Astrocyte of the spinal cord (primary cell): ENCODE data around the gene SMIM26.

ENCODE experiments used
- DNase-seq: peaks from one replicate; pipeline ENCODE4 v3.0.0; 2011; ENCODE audit warnings: low read depth, low spot score
- H3K4me3 ChIP-seq: 2 replicates; pipeline ENCODE4 v1.5.1; 2011; ENCODE audit warnings: low read depth, mild to moderate bottlenecking, low read length, moderate library complexity
- CTCF ChIP-seq: IDR thresholded peaks from 2 replicates; pipeline ENCODE4 v1.5.1; 2012; ENCODE audit warnings: low read depth, mild to moderate bottlenecking, low read length, inconsistent platforms
- in situ Hi-C: cut with HindIII; loops from 2 replicates; pipeline ENCODE4 v1.10.0; 2017; ENCODE audit warnings: low sequenced_read_pairs

The SMIM26 gene

GRCh38 chr20:18571578-18571977 lies 4.3 kb downstream of the SMIM26 start:
- TF ChIP-seq CTCF = no peak
- in situ Hi-C loops = no loop called here
- H3K4me3 ChIP-seq = no peak overlapping the region
- no peak for DNase-seq

- in situ Hi-C loops = no loop called here
- no peak for DNase-seq
- TF ChIP-seq CTCF = no peak
- no peak overlapping the region for H3K4me3 ChIP-seq
Observed at GRCh38 chr20:18577942-18578341, 10.7 kb downstream of the SMIM26 start.

- in situ Hi-C loops = no loop called here
- DNase-seq = no peak
- H3K4me3 ChIP-seq = no peak overlapping the region
- TF ChIP-seq CTCF = no peak
Observed at GRCh38 chr20:18578581-18578980, 11.3 kb downstream of the SMIM26 start.

GRCh38 chr20:18580012-18580411 lies 12.8 kb downstream of the SMIM26 start:
- in situ Hi-C loops = no loop called here
- H3K4me3 ChIP-seq = no peak overlapping the region
- no peak for TF ChIP-seq CTCF
- no peak for DNase-seq

GRCh38 chr20:18585134-18585533 lies 17.9 kb downstream of the SMIM26 start:
- in situ Hi-C loops = no loop called here
- no peak overlapping the region for H3K4me3 ChIP-seq
- no peak for TF ChIP-seq CTCF
- DNase-seq = peak; percentile 55

GRCh38 chr20:18587665-18588573 lies 20.7 kb downstream of the SMIM26 start, which contains the start of gene DTD1:
Gene DTD1, plus strand, starts transcription at chr20:18588054. Its CDS starts 19 bp downstream, at chr20:18588073.
- peak; percentile 86 for DNase-seq
- in situ Hi-C loops = no loop called here
- TF ChIP-seq CTCF = peak; percentile 59
- H3K4me3 ChIP-seq = peak within 1 kb of the TSS; percentile 62
